GM10266 (cell line): ENCODE results near the gene KIAA0930.
A peak's percentile ranks its signal among the peaks of the same experiment; 100 is the strongest.

ENCODE experiments used
- DNase-seq: peaks from one replicate; pipeline ENCODE4 v3.0.0; 2012; ENCODE audit errors: extremely low spot score
- TF ChIP-seq, protein P1 (sequence below): IDR thresholded peaks from 2 replicates; pipeline ENCODE4 v1.5.1; 2012; ENCODE audit warnings: mild to moderate bottlenecking, low read depth; ENCODE audit not compliant: control insufficient read depth, insufficient read depth; ENCODE audit errors: missing control alignments

KIAA0930 gene

GRCh38 chr22:45238957-45239680 is 1.6 kb downstream of the KIAA0930 start:
- TF ChIP-seq, protein P1, sequence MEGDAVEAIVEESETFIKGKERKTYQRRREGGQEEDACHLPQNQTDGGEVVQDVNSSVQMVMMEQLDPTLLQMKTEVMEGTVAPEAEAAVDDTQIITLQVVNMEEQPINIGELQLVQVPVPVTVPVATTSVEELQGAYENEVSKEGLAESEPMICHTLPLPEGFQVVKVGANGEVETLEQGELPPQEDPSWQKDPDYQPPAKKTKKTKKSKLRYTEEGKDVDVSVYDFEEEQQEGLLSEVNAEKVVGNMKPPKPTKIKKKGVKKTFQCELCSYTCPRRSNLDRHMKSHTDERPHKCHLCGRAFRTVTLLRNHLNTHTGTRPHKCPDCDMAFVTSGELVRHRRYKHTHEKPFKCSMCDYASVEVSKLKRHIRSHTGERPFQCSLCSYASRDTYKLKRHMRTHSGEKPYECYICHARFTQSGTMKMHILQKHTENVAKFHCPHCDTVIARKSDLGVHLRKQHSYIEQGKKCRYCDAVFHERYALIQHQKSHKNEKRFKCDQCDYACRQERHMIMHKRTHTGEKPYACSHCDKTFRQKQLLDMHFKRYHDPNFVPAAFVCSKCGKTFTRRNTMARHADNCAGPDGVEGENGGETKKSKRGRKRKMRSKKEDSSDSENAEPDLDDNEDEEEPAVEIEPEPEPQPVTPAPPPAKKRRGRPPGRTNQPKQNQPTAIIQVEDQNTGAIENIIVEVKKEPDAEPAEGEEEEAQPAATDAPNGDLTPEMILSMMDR = no peak
- no peak for DNase-seq

- no peak for DNase-seq
- TF ChIP-seq, protein P1 = no peak
These were observed 2.4 kb downstream of the KIAA0930 start for GRCh38 chr22:45238076-45238956.

- TF ChIP-seq, protein P1 = no peak
- no peak for DNase-seq
These were observed 3.4 kb downstream of the KIAA0930 start for GRCh38 chr22:45237065-45237990.

DNA sequence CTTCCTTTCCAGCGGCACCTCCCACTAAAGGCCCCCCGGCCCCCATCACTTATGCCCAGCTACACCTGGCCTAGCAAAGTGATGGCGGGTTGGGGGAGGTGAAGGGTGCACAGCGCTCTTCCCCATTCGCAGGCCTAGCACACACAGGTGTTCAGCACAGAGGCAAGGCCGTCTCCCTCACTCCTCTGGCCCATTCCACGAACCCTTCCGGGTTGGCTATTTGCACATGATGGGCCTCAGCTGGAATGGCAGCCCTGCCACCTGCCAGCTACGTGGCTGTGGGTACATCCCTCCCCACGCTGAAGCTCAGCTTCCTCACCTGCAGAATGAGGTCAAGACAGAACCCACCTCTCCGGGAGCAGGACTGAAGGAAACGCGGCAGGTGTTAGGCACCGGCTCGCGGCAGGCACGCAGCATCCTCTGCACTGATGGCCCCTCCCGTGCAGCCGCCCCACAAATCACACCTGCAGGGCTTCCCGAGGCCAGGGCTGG is 4.8 kb downstream of the KIAA0930 start:
- no peak for DNase-seq
- TF ChIP-seq, protein P1 = no peak

DNA sequence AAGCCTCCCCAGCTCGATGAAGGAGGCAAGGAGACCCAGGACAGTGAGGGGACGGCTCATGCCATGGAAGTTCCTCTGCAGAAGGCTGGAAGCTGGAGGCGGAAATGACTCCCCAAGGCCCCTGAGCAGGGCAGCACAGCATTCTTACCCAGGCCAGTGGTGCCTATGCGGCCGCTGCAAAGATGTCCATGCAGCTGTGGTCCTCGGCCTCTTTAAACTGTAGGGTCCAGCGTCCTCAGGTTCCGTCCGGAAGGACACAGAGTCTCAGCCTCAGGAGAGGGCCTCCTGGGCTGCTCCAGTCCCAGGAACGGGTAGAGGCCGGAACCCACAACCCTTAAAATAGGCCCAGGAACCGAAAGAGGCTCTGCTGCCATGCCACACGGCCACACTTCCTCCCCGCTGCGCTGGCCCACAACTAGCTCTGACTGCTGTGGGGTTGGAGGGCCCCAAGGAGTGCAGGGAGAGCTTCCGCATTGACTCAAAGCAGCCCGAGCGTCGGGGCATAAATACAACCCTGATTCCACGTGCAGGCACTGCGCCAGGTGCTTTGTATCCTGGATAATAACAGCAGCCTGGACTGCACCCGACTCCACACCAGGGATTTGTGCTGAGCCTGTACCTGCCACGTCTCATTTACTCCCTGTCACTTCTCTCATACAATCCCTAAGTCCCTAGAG is 5.5 kb downstream of the KIAA0930 start:
- DNase-seq = peak; percentile 67
- TF ChIP-seq, protein P1 = no peak

- TF ChIP-seq, protein P1 = no peak
- DNase-seq = no peak
These were observed 6.9 kb downstream of the KIAA0930 start for GRCh38 chr22:45233827-45234226.
